Measurements from ENCODE around the gene S100A13. TPM values are rescaled to one million over a fixed set of nuclear protein-coding genes. Genes with fewer than 3 reads are reported as not detected.
"Not testable (repeated sequence)": the region's sequence is repeated elsewhere in the genome, so short reads cannot be mapped to it uniquely, and the experiment has no call there.

S100A13 gene
- total RNA-seq: 1 to 10 TPM; 6.8 to 7.9 TPM

GRCh38 chr1:153626904-153627714, at the start of gene S100A13:
S100A13 (minus strand) TSS chr1:153627505; CDS start chr1:153626472, 1,033 bp downstream.
- ATAC-seq (replicated peaks): no peak
- Mint-ChIP-seq H3K27me3 (no peaks in the 10 kb centered on the region), H3K4me1 (peaks cover 15% of the 10 kb centered on the region), H3K4me3 (no peak within 1 kb of the TSS), H3K9me3 (no peaks in the 10 kb centered on the region), H3K36me3 (ENCODE audit: low read depth) (no peaks in the 10 kb centered on the region), H3K27ac (peak within 1 kb of the TSS; percentile 28)

- no peaks in the 10 kb centered on the region for H3K9me3 Mint-ChIP-seq
- no peak for ATAC-seq (replicated peaks)
- H3K4me1 Mint-ChIP-seq: peaks cover 21% of the 10 kb centered on the region
- peaks cover 18% of the 10 kb centered on the region for H3K27me3 Mint-ChIP-seq
- H3K4me3 Mint-ChIP-seq: no peak overlapping the region
- no peak overlapping the region for H3K27ac Mint-ChIP-seq
- peaks cover 5% of the 10 kb centered on the region for H3K36me3 Mint-ChIP-seq (ENCODE audit: low read depth)
These were observed 46.2 kb upstream of the S100A13 start for GRCh38 chr1:153673511-153673910.

DNA sequence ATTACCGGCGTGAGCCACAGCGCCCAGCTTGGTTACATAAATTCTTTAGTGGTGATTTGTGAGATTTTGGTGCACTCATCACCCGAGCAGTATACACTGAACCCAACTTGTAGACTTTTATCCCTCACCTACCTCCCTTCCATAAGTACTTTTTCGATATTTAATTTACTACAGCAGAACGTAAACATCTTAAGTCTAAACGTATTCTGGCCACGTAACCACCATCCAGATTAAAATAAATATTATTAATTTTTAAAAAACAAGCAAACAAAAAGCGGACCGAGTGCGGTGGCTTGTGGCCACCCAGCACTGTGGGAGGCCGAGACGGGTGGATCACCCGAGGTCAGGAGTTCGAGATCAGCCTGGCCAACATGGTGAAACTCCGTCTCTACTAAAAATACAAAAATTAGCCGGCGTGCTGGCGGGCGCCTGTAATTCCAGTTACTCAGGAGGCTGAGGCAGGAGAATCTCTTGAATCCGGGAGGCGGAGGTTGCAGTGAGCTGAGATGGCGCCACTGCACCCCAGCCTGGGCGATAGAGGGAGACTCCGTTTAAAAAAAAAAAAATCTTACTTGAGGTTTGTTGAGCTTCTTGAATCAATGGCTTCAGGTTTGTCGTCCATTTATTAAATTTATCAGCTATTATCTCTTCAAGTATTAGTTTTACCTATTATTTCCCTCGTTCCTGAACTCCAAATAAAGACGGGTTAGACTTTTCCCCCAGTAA, 44.5 kb upstream of the S100A13 start:
- H3K4me3 Mint-ChIP-seq; H3K36me3 Mint-ChIP-seq (ENCODE audit: low read depth); H3K27ac Mint-ChIP-seq; H3K9me3 Mint-ChIP-seq; H3K27me3 Mint-ChIP-seq: not testable (repeated sequence)
- peaks cover 20% of the 10 kb centered on the region for H3K4me1 Mint-ChIP-seq
- peak; percentile 55 for ATAC-seq (replicated peaks)

GRCh38 chr1:153670859-153671627, 43.7 kb upstream of the S100A13 start, which contains the start of gene ILF2:
ILF2 (minus strand) TSS chr1:153670993; CDS start chr1:153670922, 71 bp downstream.
- Mint-ChIP-seq H3K9me3 (no peaks in the 10 kb centered on the region), H3K36me3 (ENCODE audit: low read depth) (no peaks in the 10 kb centered on the region), H3K4me1 (peaks cover 20% of the 10 kb centered on the region)

GRCh38 chr1:153670257-153670858, 43.1 kb upstream of the S100A13 start:
- Mint-ChIP-seq H3K27ac (no peak overlapping the region), H3K9me3 (no peaks in the 10 kb centered on the region), H3K36me3 (ENCODE audit: low read depth) (no peaks in the 10 kb centered on the region), H3K4me3 (no peak overlapping the region), H3K4me1 (peaks cover 23% of the 10 kb centered on the region), H3K27me3 (no peaks in the 10 kb centered on the region)
- no peak for ATAC-seq (replicated peaks)

More at GRCh38 chr1:153670859-153671627, 43.7 kb upstream of the S100A13 start, which contains the start of gene ILF2:
- Mint-ChIP-seq H3K27me3 (no peaks in the 10 kb centered on the region), H3K27ac (no peak within 1 kb of the TSS), H3K4me3 (no peak within 1 kb of the TSS)
- ATAC-seq (replicated peaks): peak; percentile 92

- ATAC-seq (replicated peaks): no peak
- Mint-ChIP-seq H3K36me3 (ENCODE audit: low read depth) (no peaks in the 10 kb centered on the region), H3K27me3 (no peaks in the 10 kb centered on the region), H3K27ac (no peak overlapping the region), H3K9me3 (no peaks in the 10 kb centered on the region), H3K4me1 (peaks cover 25% of the 10 kb centered on the region), H3K4me3 (no peak overlapping the region)
These were observed 42.3 kb upstream of the S100A13 start for GRCh38 chr1:153669606-153670005.

DNA sequence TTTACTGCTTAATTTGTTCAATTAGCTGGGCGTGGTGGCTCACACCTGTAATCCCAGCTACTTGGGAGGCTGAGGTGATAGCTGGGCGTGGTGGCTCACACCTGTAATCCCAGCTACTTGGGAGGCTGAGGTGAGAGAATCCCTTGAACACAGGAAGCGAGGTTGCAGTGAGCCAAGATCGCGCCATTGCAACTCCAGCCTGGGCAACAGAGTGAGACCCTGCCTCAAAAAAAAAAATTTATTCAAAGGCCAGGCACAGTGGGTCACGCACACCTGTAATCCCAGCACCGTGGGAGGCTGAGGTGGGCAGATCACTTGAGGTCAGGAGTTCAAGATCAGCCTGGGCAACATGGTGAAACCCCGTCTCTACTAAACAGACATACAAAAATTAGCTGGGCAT, 41.4 kb upstream of the S100A13 start:
- H3K4me3 Mint-ChIP-seq; H3K36me3 Mint-ChIP-seq (ENCODE audit: low read depth); ATAC-seq (replicated peaks); H3K9me3 Mint-ChIP-seq; H3K27me3 Mint-ChIP-seq: not testable (repeated sequence)
- H3K27ac Mint-ChIP-seq: peak overlapping the region; percentile 83
- peaks cover 25% of the 10 kb centered on the region for H3K4me1 Mint-ChIP-seq

DNA sequence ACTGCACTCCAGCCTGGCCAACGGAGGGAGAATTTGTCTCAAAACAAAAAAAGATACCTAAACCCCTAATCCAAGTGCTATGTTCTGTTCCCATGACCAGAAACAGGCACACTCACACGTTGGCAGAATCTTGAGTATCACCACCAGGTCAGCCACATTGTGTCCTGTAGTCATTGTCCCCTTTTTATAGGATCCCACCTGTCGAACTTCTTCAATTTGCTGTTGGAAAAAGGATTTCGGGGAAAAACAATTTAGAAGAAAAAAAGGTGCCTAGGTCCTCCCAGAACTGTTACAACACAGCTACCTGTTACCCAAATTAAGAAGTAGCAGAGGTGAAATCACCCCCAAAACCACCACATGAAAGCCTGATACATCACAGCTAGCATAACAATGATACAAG, 40.1 kb upstream of the S100A13 start:
- Mint-ChIP-seq H3K4me1 (peaks cover 25% of the 10 kb centered on the region), H3K27me3 (no peaks in the 10 kb centered on the region), H3K9me3 (no peaks in the 10 kb centered on the region), H3K36me3 (ENCODE audit: low read depth) (no peaks in the 10 kb centered on the region), H3K27ac (peak overlapping the region; percentile 83), H3K4me3 (no peak overlapping the region)
- ATAC-seq (replicated peaks): no peak

DNA sequence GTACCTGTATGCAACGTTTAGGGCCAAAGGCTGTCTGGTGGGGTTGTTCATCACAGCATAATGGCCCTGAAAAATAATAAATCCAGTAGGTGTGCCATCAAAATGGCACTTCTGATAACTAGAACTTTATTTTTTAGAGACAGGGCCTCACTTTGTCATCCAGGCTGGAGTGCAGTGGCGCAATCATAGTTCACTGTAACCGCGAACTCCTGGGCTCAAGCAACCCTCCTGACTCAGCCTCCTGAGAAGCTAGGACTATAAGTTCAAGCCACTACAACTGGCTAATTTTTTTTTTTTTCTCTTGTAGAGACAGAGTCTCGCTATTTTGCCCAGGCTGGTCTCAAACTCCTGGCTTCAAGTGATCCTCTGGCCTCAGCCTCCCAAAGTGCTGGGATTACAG, 35.9 kb upstream of the S100A13 start:
- no peaks in the 10 kb centered on the region for H3K27me3 Mint-ChIP-seq
- no peak overlapping the region for H3K4me3 Mint-ChIP-seq
- peaks cover 16% of the 10 kb centered on the region for H3K36me3 Mint-ChIP-seq (ENCODE audit: low read depth)
- H3K9me3 Mint-ChIP-seq: no peaks in the 10 kb centered on the region
- H3K27ac Mint-ChIP-seq: no peak overlapping the region
- peaks cover 11% of the 10 kb centered on the region for H3K4me1 Mint-ChIP-seq
- ATAC-seq (replicated peaks): no peak

DNA sequence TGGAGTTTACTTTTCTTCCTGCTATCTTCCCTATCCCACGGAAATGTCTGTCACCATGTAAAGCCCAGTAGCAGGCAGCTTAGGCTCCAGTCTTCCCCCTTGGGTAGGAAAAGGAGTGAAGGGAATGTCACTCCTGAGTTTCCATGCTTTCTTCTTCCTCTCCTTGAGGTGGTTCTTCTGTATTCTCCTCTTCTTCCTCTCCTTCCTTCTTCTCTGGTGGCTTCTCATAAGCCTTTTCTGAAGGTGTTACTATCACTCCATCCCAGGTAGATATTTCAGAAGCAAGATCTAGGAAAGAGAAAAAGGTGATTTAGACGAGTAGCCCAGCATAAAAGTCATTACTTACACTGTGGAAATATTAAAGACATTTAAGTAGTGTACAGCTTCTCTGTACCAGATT, 35.0 kb upstream of the S100A13 start:
- Mint-ChIP-seq H3K27me3 (no peaks in the 10 kb centered on the region), H3K4me1 (peaks cover 4% of the 10 kb centered on the region), H3K27ac (peak overlapping the region; percentile 61), H3K36me3 (ENCODE audit: low read depth) (peaks cover 16% of the 10 kb centered on the region), H3K9me3 (no peaks in the 10 kb centered on the region), H3K4me3 (no peak overlapping the region)
- no peak for ATAC-seq (replicated peaks)

GRCh38 chr1:153661111-153661708, 33.9 kb upstream of the S100A13 start:
- peak overlapping the region; percentile 37 for H3K4me3 Mint-ChIP-seq
- H3K27me3 Mint-ChIP-seq: no peaks in the 10 kb centered on the region
- H3K36me3 Mint-ChIP-seq (ENCODE audit: low read depth): peaks cover 16% of the 10 kb centered on the region
- H3K27ac Mint-ChIP-seq: peak overlapping the region; percentile 28
- ATAC-seq (replicated peaks): no peak
- peaks cover 4% of the 10 kb centered on the region for H3K4me1 Mint-ChIP-seq
- H3K9me3 Mint-ChIP-seq: no peaks in the 10 kb centered on the region

GRCh38 chr1:153659656-153660055, 32.4 kb upstream of the S100A13 start:
- H3K4me1 Mint-ChIP-seq: no peaks in the 10 kb centered on the region
- H3K4me3 Mint-ChIP-seq: peak overlapping the region; percentile 91
- ATAC-seq (replicated peaks): no peak
- H3K27me3 Mint-ChIP-seq: no peaks in the 10 kb centered on the region
- peaks cover 16% of the 10 kb centered on the region for H3K36me3 Mint-ChIP-seq (ENCODE audit: low read depth)
- H3K9me3 Mint-ChIP-seq: no peaks in the 10 kb centered on the region
- peak overlapping the region; percentile 94 for H3K27ac Mint-ChIP-seq

- H3K27me3 Mint-ChIP-seq: no peaks in the 10 kb centered on the region
- peaks cover 16% of the 10 kb centered on the region for H3K36me3 Mint-ChIP-seq (ENCODE audit: low read depth)
- no peaks in the 10 kb centered on the region for H3K9me3 Mint-ChIP-seq
- H3K4me1 Mint-ChIP-seq: no peaks in the 10 kb centered on the region
- peak overlapping the region; percentile 91 for H3K4me3 Mint-ChIP-seq
- H3K27ac Mint-ChIP-seq: peak overlapping the region; percentile 94
- ATAC-seq (replicated peaks): no peak
These were observed 31.9 kb upstream of the S100A13 start for GRCh38 chr1:153659175-153659534.
